Activated naive CD4-positive, alpha-beta T cell treated with anti-CD3 and anti-CD28 coated beads for 36 hours (primary cell): ENCODE results near the gene ACACB. TPM values are rescaled to one million over a fixed set of nuclear protein-coding genes. Genes with fewer than 3 reads are reported as not detected.

Experiments used
- CTCF ChIA-PET: fragments of 350-600 bp; sonication (Branson Sonifier 250); formaldehyde crosslinking; loops from one replicate; lab custom pipeline; 2021; ENCODE audit warnings: antibody characterized with exemption; lab: Charles Lee
- DNase-seq: peaks from one replicate; pipeline ENCODE4 v3.0.0-alpha.2; 2020
- H3K27ac Mint-ChIP-seq: one replicate; pipeline ENCODE4 v1.8.0; 2021; ENCODE audit warnings: mild to moderate bottlenecking, mixed read lengths
- H3K27me3 Mint-ChIP-seq: one replicate; pipeline ENCODE4 v1.8.0; 2021; ENCODE audit warnings: low read depth, mixed read lengths
- H3K36me3 Mint-ChIP-seq: one replicate; pipeline ENCODE4 v1.8.0; 2021; ENCODE audit warnings: low read depth, mixed read lengths
- H3K4me1 Mint-ChIP-seq: one replicate; pipeline ENCODE4 v1.8.0; 2021; ENCODE audit warnings: low read depth, mixed read lengths
- H3K4me3 Mint-ChIP-seq: one replicate; pipeline ENCODE4 v1.8.0; 2021; ENCODE audit warnings: mild to moderate bottlenecking, moderate library complexity, mixed read lengths
- H3K9me3 Mint-ChIP-seq: one replicate; pipeline ENCODE4 v1.8.0; 2021; ENCODE audit warnings: mixed read lengths
- intact Hi-C: fragments of 100-400 bp; cut with micrococcal nuclease; formaldehyde crosslinking; loops from one replicate; pipeline ENCODE4 v1.15.1; 2023
- total RNA-seq, 2 experiments: library from RNA; stranded (reverse); gene quantifications; one replicate each; pipeline ENCODE4 v1.2.3, GENCODE V29; 2021

Gene ACACB
- 10 to 100 TPM; 11.0 to 11.8 TPM for total RNA-seq

DNA sequence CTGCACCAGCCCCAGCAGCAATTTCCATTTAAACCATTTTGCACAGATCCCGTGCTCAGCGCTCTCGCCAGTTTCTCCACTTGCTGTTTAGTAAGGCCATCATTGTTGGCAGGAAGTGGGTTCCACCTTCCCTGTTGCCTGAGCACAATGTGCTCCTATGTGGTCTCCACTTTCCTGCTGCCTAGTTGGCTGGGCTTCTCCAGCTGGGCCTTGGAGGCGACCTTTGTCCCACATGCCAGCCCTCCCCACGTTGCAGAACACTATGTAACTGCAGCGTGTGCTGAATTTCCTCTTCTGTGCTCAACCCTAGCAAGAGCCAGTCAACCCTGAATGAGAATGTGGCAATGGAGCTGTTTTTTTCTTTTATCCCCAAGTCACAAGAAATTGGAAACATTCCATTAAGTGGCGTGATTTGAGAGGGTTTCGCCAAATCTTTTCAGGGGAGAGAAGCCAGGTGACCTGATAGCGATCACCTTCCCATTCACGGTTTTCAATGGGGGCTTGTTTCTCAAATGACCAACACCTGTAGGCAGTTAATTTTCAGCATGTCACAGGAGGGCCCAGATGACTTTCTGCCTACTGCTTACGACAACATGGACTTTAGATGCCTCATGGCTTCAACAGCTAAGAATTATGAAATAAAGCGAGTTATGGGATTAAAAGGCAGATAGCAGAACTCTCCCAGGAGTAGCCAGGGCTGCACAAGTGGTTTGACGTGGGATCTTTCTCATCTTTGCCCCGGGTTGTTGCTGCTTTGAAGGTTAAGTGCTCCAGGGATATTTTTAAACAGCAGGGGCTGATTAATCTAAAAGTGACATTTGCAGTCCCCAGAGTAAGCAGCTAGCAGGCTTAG lies at the start of gene ACACB:
Gene ACACB (plus strand): TSS at position 830 of the 853 bp plus-strand sequence. CDS start 22,819 bp downstream, outside the sequence.
- CTCF ChIA-PET, result interaction anchor here (1.0 kb wide), 1 partner anchor 27 kb away, joined by 4 read pairs; no protein-coding TSS in a partner anchor
- Mint-ChIP-seq H3K9me3 (no peaks in the 10 kb centered on the region), H3K4me3 (no peak within 1 kb of the TSS), H3K36me3 (no peaks in the 10 kb centered on the region), H3K4me1 (peaks cover 27% of the 10 kb centered on the region), H3K27me3 (no peaks in the 10 kb centered on the region), H3K27ac (no peak within 1 kb of the TSS)
- no peak for DNase-seq
- intact Hi-C loops, result no loop called here

DNA sequence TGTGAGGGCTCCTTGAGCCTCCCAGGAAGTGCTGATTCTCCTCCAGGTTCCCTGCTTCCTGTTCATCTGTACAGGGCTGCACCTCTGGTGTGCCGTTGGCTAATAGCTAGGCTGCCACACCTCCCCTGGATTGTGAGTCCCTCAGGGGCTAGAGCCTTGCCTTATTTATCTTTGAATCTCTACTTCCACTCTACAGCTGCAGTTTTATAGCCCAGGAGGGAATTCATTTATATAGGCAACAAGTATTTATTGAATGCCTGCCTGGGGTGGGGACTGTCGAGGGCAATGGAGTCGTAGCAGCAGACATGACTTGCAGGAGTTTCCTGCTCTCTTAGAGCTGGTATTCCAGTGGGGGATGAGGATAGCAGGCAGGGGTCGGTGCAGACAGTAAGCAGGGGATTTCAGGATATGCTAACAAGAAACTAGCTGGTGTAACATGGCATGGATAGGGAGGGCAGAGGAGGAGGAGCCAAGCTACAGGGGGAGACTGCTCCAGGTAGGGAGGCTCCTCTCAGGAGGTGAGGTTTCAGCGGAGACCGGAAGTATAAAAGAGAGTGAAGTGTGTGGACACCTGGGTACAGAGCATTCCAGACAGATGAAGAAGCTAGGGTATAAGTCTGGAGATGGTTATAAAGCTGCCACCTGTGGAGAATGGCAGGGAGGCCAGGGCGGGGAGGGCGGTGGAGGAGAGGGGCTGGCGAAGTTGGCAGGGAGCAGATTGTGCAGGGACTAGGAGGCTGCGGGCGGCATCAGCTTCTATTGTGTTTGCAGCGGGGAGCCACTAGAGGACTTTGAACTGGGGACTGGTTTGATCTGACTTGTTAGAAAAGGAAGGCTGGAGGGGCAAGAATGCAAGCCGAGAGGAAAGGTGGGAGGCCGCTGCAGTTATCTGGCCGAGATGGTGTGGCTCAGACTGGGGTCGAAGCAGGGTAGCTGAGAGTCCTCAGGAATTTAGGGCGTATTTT lies 46.8 kb upstream of the ACACB start:
- intact Hi-C loops, result no loop called here

DNA sequence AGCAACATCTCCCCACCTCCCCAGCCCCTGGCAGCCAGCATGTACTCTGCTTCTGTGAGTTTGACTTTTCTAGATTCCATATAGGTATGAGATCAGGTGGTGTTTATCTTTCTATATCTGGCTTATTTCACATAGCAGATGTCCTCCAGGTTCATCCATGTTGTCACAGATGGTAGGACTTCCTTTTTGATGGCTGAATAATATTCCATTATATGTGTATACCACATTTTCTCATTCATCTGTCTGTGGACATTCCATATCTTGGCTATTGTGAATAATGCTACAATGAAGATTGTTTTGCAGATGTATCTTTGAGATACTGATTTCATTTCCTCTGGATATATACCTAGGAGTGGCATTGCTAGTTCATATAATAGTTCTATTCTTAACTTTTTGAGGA lies 41.5 kb upstream of the ACACB start:
- Mint-ChIP-seq H3K4me1 (no peaks in the 10 kb centered on the region), H3K36me3 (peaks cover 53% of the 10 kb centered on the region), H3K4me3 (no peak overlapping the region), H3K27me3 (no peaks in the 10 kb centered on the region), H3K9me3 (peaks cover 6% of the 10 kb centered on the region), H3K27ac (no peak overlapping the region)
- DNase-seq, result no peak
- CTCF ChIA-PET, result no interaction called here
- intact Hi-C loops, result no loop called here

More for the DNA sequence above, 46.8 kb upstream of the ACACB start:
- H3K36me3 Mint-ChIP-seq, result peaks cover 21% of the 10 kb centered on the region
- CTCF ChIA-PET, result interaction anchor here (1.3 kb wide), 1 partner anchor 42 kb away, joined by 3 read pairs; no protein-coding TSS in a partner anchor
- DNase-seq, result no peak
- H3K27me3 Mint-ChIP-seq, result no peaks in the 10 kb centered on the region
- H3K4me1 Mint-ChIP-seq, result no peaks in the 10 kb centered on the region
- no peak overlapping the region for H3K27ac Mint-ChIP-seq
- no peak overlapping the region for H3K4me3 Mint-ChIP-seq
- H3K9me3 Mint-ChIP-seq, result no peaks in the 10 kb centered on the region

DNA sequence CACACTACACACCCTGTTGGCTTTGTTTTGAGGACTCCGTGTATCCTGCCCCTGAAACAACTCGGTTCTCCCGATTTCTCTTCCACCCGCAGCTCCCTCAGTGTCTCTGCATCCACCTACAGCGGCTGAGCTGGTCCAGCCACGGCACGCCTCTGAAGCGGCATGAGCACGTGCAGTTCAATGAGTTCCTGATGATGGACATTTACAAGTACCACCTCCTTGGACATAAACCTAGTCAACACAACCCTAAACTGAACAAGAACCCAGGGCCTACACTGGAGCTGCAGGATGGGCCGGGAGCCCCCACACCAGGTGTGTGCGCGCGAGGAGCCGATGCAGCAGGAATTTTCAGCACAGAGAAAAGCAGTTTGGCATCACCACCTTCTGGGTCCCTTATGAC lies 33.6 kb upstream of the ACACB start:
- intact Hi-C loops, result no loop called here
- H3K4me3 Mint-ChIP-seq, result no peak overlapping the region
- no peaks in the 10 kb centered on the region for H3K4me1 Mint-ChIP-seq
- CTCF ChIA-PET, result no interaction called here
- H3K27ac Mint-ChIP-seq, result no peak overlapping the region
- H3K36me3 Mint-ChIP-seq, result peaks cover 26% of the 10 kb centered on the region
- peaks cover 6% of the 10 kb centered on the region for H3K9me3 Mint-ChIP-seq
- no peaks in the 10 kb centered on the region for H3K27me3 Mint-ChIP-seq
- DNase-seq, result no peak

DNA sequence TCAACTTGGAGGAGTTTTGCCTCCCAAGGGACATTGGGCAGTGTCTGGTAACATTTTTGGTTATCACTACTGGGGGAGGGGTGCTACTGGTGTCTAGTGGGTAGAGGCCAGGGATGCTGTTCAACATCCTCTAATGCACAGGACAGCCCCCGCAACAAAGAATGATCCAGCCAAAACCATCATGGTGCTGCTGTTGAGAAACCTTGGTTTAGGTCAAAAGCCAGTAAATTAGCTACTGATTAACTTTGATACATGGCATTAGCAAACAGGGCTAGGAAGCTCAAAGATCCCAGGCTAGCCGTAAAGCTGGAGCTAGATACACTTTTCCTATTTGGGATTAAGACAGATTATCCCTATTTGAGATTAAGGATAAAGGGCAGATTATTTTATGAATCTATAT lies 32.0 kb upstream of the ACACB start:
- H3K9me3 Mint-ChIP-seq, result peaks cover 2% of the 10 kb centered on the region
- CTCF ChIA-PET, result no interaction called here
- no peaks in the 10 kb centered on the region for H3K4me1 Mint-ChIP-seq
- no peaks in the 10 kb centered on the region for H3K27me3 Mint-ChIP-seq
- H3K4me3 Mint-ChIP-seq, result no peak overlapping the region
- H3K36me3 Mint-ChIP-seq, result peaks cover 24% of the 10 kb centered on the region
- intact Hi-C loops, result no loop called here
- DNase-seq, result no peak
- no peak overlapping the region for H3K27ac Mint-ChIP-seq

DNA sequence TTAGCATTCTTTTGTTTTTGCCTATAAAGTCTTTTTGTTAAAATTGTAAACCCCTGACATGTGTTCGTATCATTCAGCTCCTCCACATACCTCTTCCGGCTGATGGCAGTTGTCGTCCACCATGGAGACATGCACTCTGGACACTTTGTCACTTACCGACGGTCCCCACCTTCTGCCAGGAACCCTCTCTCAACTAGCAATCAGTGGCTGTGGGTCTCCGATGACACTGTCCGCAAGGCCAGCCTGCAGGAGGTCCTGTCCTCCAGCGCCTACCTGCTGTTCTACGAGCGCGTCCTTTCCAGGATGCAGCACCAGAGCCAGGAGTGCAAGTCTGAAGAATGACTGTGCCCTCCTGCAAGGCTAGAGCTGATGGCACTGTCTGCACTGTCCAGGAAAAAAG lies 30.8 kb upstream of the ACACB start:
- Mint-ChIP-seq H3K4me3 (no peak overlapping the region), H3K9me3 (no peaks in the 10 kb centered on the region), H3K36me3 (peaks cover 19% of the 10 kb centered on the region), H3K27me3 (no peaks in the 10 kb centered on the region), H3K4me1 (peaks cover 9% of the 10 kb centered on the region), H3K27ac (no peak overlapping the region)
- intact Hi-C loops, result no loop called here
- CTCF ChIA-PET, result interaction anchor here (2.2 kb wide), 1 partner anchor 27 kb away, joined by 7 read pairs; no protein-coding TSS in a partner anchor
- no peak for DNase-seq

DNA sequence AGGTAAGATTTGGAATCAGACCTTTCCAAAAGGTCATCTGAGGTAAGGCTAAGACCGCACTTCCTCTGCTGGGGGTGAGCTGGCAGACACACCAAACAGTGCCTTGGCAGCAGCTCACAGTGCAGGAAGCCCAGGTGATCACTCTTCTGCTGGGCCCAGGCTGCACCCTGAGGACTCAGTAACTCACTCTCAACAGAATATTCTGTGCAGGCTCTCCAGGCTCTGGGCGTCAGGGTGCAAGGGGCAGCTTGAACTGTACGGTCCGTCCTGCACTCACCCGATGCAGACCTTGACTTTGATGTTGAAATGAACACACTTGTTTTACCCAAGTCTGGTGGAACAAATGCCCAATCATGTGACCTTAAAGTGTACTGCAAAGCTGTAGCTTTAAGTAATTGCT lies 29.1 kb upstream of the ACACB start:
- intact Hi-C loops, result no loop called here
- DNase-seq, result no peak
- Mint-ChIP-seq H3K9me3 (no peaks in the 10 kb centered on the region), H3K27me3 (no peaks in the 10 kb centered on the region), H3K36me3 (peaks cover 22% of the 10 kb centered on the region), H3K4me1 (peaks cover 25% of the 10 kb centered on the region), H3K27ac (no peak overlapping the region), H3K4me3 (no peak overlapping the region)
- CTCF ChIA-PET, result interaction anchor here (2.2 kb wide), 1 partner anchor 25 kb away, joined by 7 read pairs; no protein-coding TSS in a partner anchor

DNA sequence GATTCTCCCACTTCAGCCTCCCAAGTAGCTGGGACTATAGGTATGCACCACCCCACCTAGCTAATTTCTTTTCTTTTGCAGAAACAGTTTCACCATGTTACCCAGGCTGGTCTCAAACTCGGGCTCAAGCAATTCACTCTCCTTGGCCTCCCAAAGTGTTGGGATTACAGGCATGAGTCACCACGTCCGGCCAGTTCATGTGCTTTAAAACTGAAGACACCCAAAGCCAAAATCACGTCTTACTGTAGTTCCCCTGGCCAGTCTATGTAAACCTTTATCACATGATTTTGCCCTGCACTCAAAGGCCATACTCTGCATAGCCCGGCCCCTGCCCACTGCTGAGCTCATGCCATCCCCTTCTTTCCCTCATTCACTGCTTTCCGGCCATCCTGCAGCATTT lies 27.6 kb upstream of the ACACB start:
- Mint-ChIP-seq H3K4me1 (peaks cover 38% of the 10 kb centered on the region), H3K27ac (peak overlapping the region; percentile 3), H3K4me3 (no peak overlapping the region), H3K9me3 (no peaks in the 10 kb centered on the region), H3K36me3 (peaks cover 27% of the 10 kb centered on the region), H3K27me3 (no peaks in the 10 kb centered on the region)
- DNase-seq, result no peak
- intact Hi-C loops, result no loop called here
- CTCF ChIA-PET, result no interaction called here

DNA sequence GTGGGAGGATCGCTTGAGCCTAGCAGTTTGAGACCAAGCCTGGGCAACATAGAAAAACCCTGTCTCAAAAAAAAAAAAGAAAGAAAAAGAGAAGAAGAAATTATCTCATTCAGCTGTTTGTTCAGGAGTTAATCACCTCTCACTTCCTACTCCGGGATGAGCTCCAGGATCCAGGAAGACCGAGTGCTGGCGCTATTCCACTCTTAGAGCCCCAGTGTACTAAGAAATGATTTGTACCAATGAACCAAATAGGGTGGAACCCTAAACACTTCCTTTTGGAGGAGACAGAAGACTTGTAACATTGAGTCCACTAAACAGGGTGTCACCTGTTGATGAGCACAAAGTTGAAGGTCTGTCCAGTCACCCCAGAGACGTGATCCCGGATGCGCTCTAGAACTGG lies 26.7 kb upstream of the ACACB start:
- peaks cover 27% of the 10 kb centered on the region for H3K36me3 Mint-ChIP-seq
- intact Hi-C loops, result loop anchor here (5.0 kb wide), 1 partner anchor 572 kb away; the partner anchor contains the start of gene FICD
- no peak overlapping the region for H3K27ac Mint-ChIP-seq
- DNase-seq, result no peak
- H3K4me3 Mint-ChIP-seq, result no peak overlapping the region
- CTCF ChIA-PET, result no interaction called here
- H3K4me1 Mint-ChIP-seq, result peaks cover 44% of the 10 kb centered on the region
- H3K27me3 Mint-ChIP-seq, result no peaks in the 10 kb centered on the region
- H3K9me3 Mint-ChIP-seq, result no peaks in the 10 kb centered on the region

DNA sequence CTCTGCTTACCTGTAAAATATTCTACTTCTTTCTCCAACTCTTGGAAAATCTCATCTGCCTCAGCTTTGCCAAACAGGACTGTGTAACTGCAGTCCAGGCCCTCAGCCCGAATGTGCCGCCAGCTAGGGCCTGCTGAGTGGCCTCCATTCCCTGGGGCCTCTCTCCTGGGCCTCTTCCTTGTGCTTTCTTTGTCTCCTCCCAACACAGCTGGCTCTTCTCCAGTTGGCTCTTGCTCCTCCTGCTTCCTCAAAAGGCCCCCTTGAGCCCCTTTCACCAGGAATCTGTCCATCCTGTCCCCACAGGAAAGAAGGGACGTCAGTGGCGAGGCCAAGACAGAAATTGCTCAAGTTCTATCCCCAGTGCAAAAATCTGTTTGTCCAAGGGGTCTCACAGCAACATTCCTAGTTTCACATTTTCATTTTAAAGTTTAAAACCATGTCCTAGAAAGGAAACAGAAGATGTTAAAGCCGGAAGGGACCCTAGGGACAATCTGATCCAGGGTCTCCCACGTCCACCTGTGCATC lies 23.8 kb upstream of the ACACB start:
- H3K27ac Mint-ChIP-seq, result peak overlapping the region; percentile 81
- CTCF ChIA-PET, result interaction anchor here (0.5 to 5.4 kb wide), 12 partner anchors 28 to 519 kb away, joined by 3 to 41 read pairs (median 4); partner anchors contain the start of gene DAO

DNA sequence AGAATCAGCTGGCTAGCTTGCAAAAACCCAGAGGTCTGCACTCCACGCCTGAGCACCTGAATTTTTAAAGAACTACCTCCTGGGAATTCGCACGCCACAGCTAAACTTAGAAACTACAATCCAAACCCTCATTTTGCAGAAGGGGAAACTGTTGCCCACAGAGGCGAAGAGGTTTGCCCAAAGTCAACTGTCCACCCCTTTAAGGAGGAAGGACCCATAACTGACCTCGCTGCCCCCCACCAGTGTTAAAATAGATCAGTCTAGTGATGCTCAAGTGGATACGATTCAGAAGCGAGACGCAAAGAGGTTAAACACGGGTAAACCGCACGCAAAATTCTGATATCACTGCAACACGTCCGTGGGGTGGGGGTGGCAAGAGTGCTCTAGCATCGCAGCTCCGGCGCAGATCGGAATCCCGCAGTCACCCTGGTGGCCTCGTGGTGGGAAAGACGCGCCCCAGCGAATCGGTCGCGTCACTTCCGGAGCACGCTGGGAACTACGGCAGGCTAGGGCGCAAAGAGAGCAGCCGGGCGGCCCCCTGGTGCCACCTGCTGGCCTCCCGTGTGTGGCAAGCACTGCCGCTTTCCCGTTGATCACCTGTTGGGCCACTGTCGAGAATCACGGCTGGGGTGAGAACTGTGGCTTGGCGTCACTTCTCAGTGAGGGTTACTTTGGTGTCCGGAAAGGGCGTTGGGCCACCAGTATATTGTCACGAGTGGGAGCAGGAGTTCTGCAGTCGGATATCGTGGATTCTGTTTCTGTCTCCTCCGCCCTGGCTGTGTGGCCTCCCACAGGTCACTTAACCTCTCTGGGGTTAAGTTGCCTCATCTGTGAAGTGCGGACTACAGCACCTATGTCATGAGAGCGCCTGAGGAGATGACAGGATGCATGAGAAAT lies 23.1 kb upstream of the ACACB start, which contains the start of gene ALKBH2:
Gene ALKBH2 (minus strand): TSS at position 451 of the 897 bp plus-strand sequence. CDS start 686 bp downstream, outside the sequence.
- Mint-ChIP-seq H3K27ac (peak within 1 kb of the TSS; percentile 81), H3K9me3 (no peaks in the 10 kb centered on the region), H3K4me3 (peak within 1 kb of the TSS; percentile 85), H3K27me3 (no peaks in the 10 kb centered on the region), H3K4me1 (peaks cover 44% of the 10 kb centered on the region), H3K36me3 (peaks cover 25% of the 10 kb centered on the region)
- peak; percentile 96 for DNase-seq
- CTCF ChIA-PET, result interaction anchor here (0.9 to 5.4 kb wide), 12 partner anchors 19 to 520 kb away, joined by 3 to 41 read pairs (median 4); partner anchors contain the start of gene DAO
- intact Hi-C loops, result loop anchor here (1.0 to 5.0 kb wide), 12 partner anchors 41 to 576 kb away; partner anchors contain the start of genes CORO1C, FICD, SELPLG and SSH1

More for the DNA sequence above, 23.8 kb upstream of the ACACB start:
- peaks cover 27% of the 10 kb centered on the region for H3K36me3 Mint-ChIP-seq
- H3K4me3 Mint-ChIP-seq, result peak overlapping the region; percentile 85
- intact Hi-C loops, result loop anchor here (1.0 to 5.0 kb wide), 12 partner anchors 40 to 575 kb away; partner anchors contain the start of genes CORO1C, FICD, SELPLG and SSH1
- H3K9me3 Mint-ChIP-seq, result no peaks in the 10 kb centered on the region
- no peak for DNase-seq
- peaks cover 44% of the 10 kb centered on the region for H3K4me1 Mint-ChIP-seq
- H3K27me3 Mint-ChIP-seq, result no peaks in the 10 kb centered on the region
